GM15510 (cell line): ENCODE data around the gene MMP23B.

ENCODE experiments used
- POLR2A ChIP-seq: IDR thresholded peaks from 3 replicates; pipeline ENCODE4 v1.6.1; 2011; ENCODE audit warnings: borderline replicate concordance; ENCODE audit not compliant: insufficient read length; ENCODE audit errors: extremely low read depth

The MMP23B gene

GRCh38 chr1:1613509-1614082 lies 18.4 kb upstream of the MMP23B start:
- no peak for TF ChIP-seq POLR2A

- TF ChIP-seq POLR2A = no peak
Measured at GRCh38 chr1:1614204-1614953, 17.6 kb upstream of the MMP23B start.

GRCh38 chr1:1614954-1615255 lies 17.1 kb upstream of the MMP23B start:
- TF ChIP-seq POLR2A = no peak

GRCh38 chr1:1615256-1616044 lies 16.5 kb upstream of the MMP23B start, which contains the start of gene MIB2:
Gene MIB2 (plus strand): TSS chr1:1615500. CDS start chr1:1623453, 7,953 bp downstream.
- TF ChIP-seq POLR2A = peak; percentile 72

- TF ChIP-seq POLR2A = no peak
Measured at GRCh38 chr1:1616045-1616790, 15.8 kb upstream of the MMP23B start.

- no peak for TF ChIP-seq POLR2A
Measured at GRCh38 chr1:1616838-1617237, 15.1 kb upstream of the MMP23B start.

GRCh38 chr1:1617516-1617915 lies 14.5 kb upstream of the MMP23B start:
- no peak for TF ChIP-seq POLR2A

- TF ChIP-seq POLR2A = no peak
Measured at GRCh38 chr1:1617925-1618324, 14.0 kb upstream of the MMP23B start.

GRCh38 chr1:1618396-1619068 lies 13.4 kb upstream of the MMP23B start:
- no peak for TF ChIP-seq POLR2A

GRCh38 chr1:1619917-1620361 lies 12.0 kb upstream of the MMP23B start:
- no peak for TF ChIP-seq POLR2A

- no peak for TF ChIP-seq POLR2A
Measured at GRCh38 chr1:1620433-1621139, 11.4 kb upstream of the MMP23B start.

GRCh38 chr1:1621173-1622009 lies 10.6 kb upstream of the MMP23B start:
- TF ChIP-seq POLR2A = no peak
